Measurements from ENCODE around the gene TSPEAR. TPM values are rescaled to one million over a fixed set of nuclear protein-coding genes. Genes with fewer than 3 reads are reported as not detected.

Gene TSPEAR
- total and polyA plus RNA-seq, 2 of the 13 experiments (the other 11 are each of a cell fraction or from before 2014, with no cell fraction given), result 0.07 to 0.32 TPM

- Histone ChIP-seq H4K20me1 (ENCODE audit: insufficient read depth, low read length) (no peaks in the 10 kb centered on the region), H3K4me2 (ENCODE audit: low read depth, low read length) (no peak overlapping the region), H3K79me2 (ENCODE audit: insufficient read depth, low read length) (no peaks in the 10 kb centered on the region), H3K9ac (ENCODE audit: insufficient read depth, low read depth, low read length) (no peak overlapping the region), H3K27ac (ENCODE audit: extremely low read length, insufficient read depth, low read length) (no peak overlapping the region), H3K27me3 (ENCODE audit: control insufficient read depth in 1 of 2, insufficient read depth in 2 of 2, low read length in 2 of 2) (peaks cover 0 to 14% of the 10 kb centered on the region in 2 experiments; a peak in 2 of 5 replicates), H3K4me3 (replicated peaks in 1 of 3; ENCODE audit: insufficient read depth in 1 of 3, low read depth in 2 of 3, low read length in 3 of 3) (no peak overlapping the region), H3K4me1 (ENCODE audit: insufficient read depth, low read length) (peaks cover 14% of the 10 kb centered on the region), H2AFZ (ENCODE audit: low read length) (no peak overlapping the region), H3K36me3 (replicated peaks in 1 of 2; ENCODE audit: control insufficient read depth in 1 of 2, insufficient read depth in 2 of 2, low read length in 2 of 2) (no peaks in the 10 kb centered on the region), H3K9me3 (ENCODE audit: low read length) (no peaks in the 10 kb centered on the region)
- WGBS (ENCODE audit: low lambda C conversion rate), result 28% methylated on average over 3 of the region's 7 CpGs
- FAIRE-seq (no peak), ATAC-seq (no peak), DNase-seq (ENCODE audit: low spot score) (no peak)
- CTCF ChIA-PET (ENCODE audit: low intra/inter-chr PET ratio, low total read pairs), result no interaction called here
- TF ChIP-seq RBM39 (IDR thresholded peaks at IDR 0.05; ENCODE audit: low read depth, low read length, poor library complexity, severe bottlenecking) (no peak), FOXA1 (IDR thresholded peaks at IDR 0.05) (0 out of 2 replicates have a peak, but pooled peaks have one; percentile 16), FOXA1 (CRISPR knock-in tag; IDR thresholded peaks at IDR 0.05) (no peak)
- intact Hi-C loops (cut with micrococcal nuclease; ENCODE audit: unreplicated experiment), result no loop called here
- BruUV-seq (replicated peaks), result no TSS peak
- in situ Hi-C loops (cut with HindIII; ENCODE audit: extremely low pct_ligation_motif_present, low pct_unique_long_range_greater_than_20kb), result no loop called here
- POLR2A ChIA-PET, result no interaction called here
These were observed 181.0 kb downstream of the TSPEAR start for GRCh38 chr21:44530221-44530902.

- no peak for DNase-seq (ENCODE audit: low spot score)
These were observed 181.8 kb downstream of the TSPEAR start for GRCh38 chr21:44529503-44530125.

More at GRCh38 chr21:44529503-44530125, 181.8 kb downstream of the TSPEAR start:
- H3K27me3 ChIP-seq (ENCODE audit: control insufficient read depth in 1 of 2, insufficient read depth in 2 of 2, low read length in 2 of 2), result peaks cover 0 to 14% of the 10 kb centered on the region in 2 experiments; a peak in 2 of 5 replicates
- BruUV-seq (replicated peaks), result no TSS peak
- in situ Hi-C loops (cut with HindIII; ENCODE audit: extremely low pct_ligation_motif_present, low pct_unique_long_range_greater_than_20kb), result no loop called here
- no peak overlapping the region for H3K4me3 ChIP-seq (replicated peaks in 1 of 3; ENCODE audit: insufficient read depth in 1 of 3, low read depth in 2 of 3, low read length in 3 of 3)
- ChIA-PET POLR2A (no interaction called here), CTCF (ENCODE audit: low intra/inter-chr PET ratio, low total read pairs) (no interaction called here)
- no peak overlapping the region for H2AFZ ChIP-seq (ENCODE audit: low read length)
- H3K36me3 ChIP-seq (replicated peaks in 1 of 2; ENCODE audit: control insufficient read depth in 1 of 2, insufficient read depth in 2 of 2, low read length in 2 of 2), result no peaks in the 10 kb centered on the region
- intact Hi-C loops (cut with micrococcal nuclease; ENCODE audit: unreplicated experiment), result no loop called here
- H3K9ac ChIP-seq (ENCODE audit: insufficient read depth, low read depth, low read length), result no peak overlapping the region
- no peaks in the 10 kb centered on the region for H3K79me2 ChIP-seq (ENCODE audit: insufficient read depth, low read length)
- no peak for FAIRE-seq
- no peaks in the 10 kb centered on the region for H3K9me3 ChIP-seq (ENCODE audit: low read length)
- no peak for ATAC-seq
- no peaks in the 10 kb centered on the region for H4K20me1 ChIP-seq (ENCODE audit: insufficient read depth, low read length)
- no peak overlapping the region for H3K4me2 ChIP-seq (ENCODE audit: low read depth, low read length)
- no peak overlapping the region for H3K27ac ChIP-seq (ENCODE audit: extremely low read length, insufficient read depth, low read length)
- TF ChIP-seq YEATS4 (CRISPR knock-in tag; IDR thresholded peaks at IDR 0.05; ENCODE audit: borderline replicate concordance), result no peak
- no peak for TF ChIP-seq SETDB1 (CRISPR knock-in tag; IDR thresholded peaks at IDR 0.05; ENCODE audit: borderline replicate concordance)
- no peak for TF ChIP-seq NR0B2 (CRISPR knock-in tag; IDR thresholded peaks at IDR 0.05)
- peaks cover 21% of the 10 kb centered on the region for H3K4me1 ChIP-seq (ENCODE audit: insufficient read depth, low read length)
- WGBS (ENCODE audit: low lambda C conversion rate), result 32% methylated on average over 10 of the region's 23 CpGs
